ENCODE data around the gene RNF181.
A peak's percentile ranks its signal among the peaks of the same experiment; 100 is the strongest.
"Not testable (repeated sequence)": the region's sequence is repeated elsewhere in the genome, so short reads cannot be mapped to it uniquely, and the experiment has no call there.

Gene RNF181

DNA sequence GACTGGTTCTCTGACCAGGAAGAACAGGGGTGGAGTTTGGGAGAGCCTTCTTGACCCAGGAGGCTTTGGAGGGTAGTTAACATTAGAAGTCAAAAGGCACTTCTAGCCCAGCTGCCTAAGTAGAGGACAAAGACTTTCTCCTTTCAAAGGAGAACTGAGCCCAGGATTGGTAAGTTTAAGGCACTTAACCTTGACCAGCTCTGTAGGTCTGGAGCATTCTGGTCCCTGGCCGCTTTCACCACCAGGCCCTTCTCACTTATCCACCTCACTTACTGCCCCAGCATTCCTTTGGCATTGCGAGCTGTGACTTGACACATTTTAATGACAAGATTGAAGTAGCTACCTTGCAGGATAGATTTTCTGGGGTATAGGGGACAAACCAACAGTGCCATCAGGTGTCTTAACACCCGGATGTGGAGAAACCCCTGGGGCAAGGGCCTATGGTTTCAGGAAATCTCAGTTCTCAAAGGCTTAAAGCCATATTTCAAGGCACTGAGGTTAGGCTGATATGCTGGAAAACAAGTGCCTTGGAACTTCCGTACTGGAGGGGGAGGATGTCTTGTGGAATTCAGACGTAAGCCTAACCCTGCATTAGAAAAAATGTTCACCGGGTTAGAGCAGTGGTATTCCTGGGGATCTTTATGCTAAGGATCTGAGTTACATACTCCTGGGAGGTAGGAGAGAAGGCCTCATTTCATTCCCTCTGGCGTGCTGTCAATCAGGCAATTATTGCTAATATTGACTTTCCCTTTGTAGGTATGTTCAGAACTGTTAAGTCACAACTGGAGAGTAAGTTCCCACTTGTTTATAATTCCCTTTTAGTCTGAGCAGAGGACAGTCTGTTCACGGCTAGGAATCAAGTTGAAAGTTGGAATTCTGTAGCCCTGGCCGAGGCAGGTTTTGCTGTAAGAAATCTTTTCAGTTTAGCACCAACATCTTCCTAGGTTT lies 12.0 kb downstream of the RNF181 start:
- no peak for DNase-seq (ENCODE audit: low read depth)
- TF ChIP-seq, protein P1, sequence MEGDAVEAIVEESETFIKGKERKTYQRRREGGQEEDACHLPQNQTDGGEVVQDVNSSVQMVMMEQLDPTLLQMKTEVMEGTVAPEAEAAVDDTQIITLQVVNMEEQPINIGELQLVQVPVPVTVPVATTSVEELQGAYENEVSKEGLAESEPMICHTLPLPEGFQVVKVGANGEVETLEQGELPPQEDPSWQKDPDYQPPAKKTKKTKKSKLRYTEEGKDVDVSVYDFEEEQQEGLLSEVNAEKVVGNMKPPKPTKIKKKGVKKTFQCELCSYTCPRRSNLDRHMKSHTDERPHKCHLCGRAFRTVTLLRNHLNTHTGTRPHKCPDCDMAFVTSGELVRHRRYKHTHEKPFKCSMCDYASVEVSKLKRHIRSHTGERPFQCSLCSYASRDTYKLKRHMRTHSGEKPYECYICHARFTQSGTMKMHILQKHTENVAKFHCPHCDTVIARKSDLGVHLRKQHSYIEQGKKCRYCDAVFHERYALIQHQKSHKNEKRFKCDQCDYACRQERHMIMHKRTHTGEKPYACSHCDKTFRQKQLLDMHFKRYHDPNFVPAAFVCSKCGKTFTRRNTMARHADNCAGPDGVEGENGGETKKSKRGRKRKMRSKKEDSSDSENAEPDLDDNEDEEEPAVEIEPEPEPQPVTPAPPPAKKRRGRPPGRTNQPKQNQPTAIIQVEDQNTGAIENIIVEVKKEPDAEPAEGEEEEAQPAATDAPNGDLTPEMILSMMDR (conservative IDR thresholded peaks at IDR 0.05; ENCODE audit: low read length) = no peak
- H3K4me3 ChIP-seq (ENCODE audit: low read length) = no peak overlapping the region

DNA sequence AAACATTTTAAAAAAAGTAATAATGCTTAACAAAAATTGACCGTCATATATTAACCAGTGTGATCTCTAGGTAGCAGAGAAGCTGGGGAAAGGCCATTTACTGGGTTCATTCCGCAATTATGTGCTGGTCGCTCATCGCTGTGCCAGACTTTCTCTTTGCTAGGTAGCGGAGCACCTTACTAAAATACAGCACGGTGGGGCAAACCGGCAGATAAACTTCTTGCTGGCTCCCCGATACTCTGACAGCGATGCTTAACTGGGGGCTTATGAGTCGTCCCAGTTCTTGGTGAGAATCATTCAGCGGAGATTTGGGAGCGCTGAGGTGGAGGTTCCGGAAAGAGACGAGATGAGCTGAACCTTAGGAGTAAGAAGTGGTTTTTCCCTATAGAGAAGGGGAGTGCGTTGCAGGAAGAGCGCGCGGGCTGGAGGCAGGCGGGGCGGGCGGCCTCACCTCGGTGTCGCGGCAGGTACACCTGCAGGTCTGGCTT lies 15.7 kb downstream of the RNF181 start:
- TF ChIP-seq, protein P1 (conservative IDR thresholded peaks at IDR 0.05; ENCODE audit: low read length) = no peak
- DNase-seq (ENCODE audit: low read depth) = no peak
- H3K4me3 ChIP-seq (ENCODE audit: low read length) = peak overlapping the region; percentile 77

DNA sequence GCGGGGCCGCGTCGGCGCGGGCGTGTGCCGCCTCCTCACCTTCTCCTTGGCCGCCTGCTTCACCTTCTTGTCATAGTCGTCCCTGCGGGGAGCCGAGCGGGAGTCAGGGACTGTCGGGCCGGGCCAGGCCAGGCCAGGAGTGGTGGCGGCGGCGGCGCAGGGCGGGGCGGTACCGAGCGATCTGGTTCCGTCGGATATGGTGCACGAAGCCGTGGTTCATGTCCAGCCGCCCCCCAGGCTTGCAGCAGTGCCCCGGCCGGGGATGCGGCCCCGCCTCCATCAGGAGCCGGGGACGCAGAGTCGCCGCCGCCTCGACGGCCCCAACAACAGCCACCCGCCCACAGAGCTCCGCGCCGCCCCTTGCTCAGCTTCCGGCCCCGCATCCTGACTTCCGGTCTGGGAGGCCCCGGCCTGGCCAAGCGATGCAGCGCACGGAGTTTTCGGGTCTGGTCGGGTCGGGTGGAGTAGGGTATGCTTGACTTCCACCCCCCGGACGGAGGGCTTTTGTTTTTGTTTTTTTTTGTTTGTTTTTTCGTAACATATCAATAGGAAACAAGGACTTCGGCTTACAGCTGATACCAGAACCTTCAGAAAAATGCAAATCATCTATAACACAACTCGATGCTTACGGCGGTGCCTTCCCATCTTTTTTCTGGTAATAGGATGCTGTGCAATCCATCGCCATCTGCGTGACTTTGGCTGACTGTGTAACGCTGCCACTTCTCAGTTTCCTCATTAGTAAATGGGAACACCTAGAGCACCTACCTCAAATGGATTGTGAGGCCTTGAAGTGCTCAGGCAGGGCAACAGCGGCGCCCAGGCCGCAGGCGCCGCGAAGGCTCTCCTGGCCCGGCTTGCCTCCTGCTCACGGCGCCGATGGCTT lies 16.4 kb downstream of the RNF181 start, which contains the start of gene C2orf68:
Gene C2orf68, minus strand, starts transcription at position 362 of the 883 bp plus-strand sequence. Its CDS starts 82 bp downstream, at position 280.
- peak within 1 kb of the TSS; percentile 77 for H3K4me3 ChIP-seq (ENCODE audit: low read length)
- peak; percentile 82 for DNase-seq (ENCODE audit: low read depth)
- TF ChIP-seq, protein P1 (conservative IDR thresholded peaks at IDR 0.05; ENCODE audit: low read length) = no peak

DNA sequence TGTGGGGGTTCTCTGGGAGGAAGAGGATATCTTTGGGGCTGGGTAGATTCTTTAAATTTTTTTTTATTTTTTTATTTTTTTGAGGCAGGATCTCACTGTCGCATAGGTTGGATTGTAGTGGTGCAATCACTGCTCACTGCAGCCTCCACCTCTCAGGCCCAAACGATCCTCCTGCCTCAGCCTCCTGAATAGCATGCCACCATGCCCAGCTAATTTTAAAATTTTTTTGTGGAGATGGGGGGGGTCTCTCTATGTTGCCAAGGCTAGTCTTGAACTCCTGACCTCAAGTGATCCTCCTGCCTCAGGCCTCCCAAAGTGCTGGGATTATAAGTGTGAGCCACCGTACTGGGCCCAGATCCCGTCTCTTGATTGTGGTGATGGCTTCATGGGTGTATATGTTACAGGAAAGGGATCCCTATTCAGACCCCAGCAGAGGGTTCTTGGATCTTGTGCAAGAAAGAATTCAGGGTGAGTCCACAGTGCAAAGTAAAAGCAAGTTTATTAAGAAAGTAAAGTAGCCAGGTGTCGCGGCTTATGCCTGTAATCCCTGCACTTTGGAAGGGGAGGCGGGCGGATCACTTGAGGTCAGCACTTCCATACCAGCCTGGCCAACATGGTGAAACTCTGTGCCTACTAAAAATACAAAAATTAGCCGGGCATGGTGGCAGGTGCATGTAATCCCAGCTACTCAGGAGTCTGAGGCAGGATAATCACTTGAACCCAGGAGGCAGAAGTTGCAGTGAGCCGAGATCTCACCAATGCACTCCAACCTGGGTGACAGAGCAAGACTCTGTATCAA lies 18.4 kb downstream of the RNF181 start:
- DNase-seq (ENCODE audit: low read depth) = no peak
- TF ChIP-seq, protein P1 (conservative IDR thresholded peaks at IDR 0.05; ENCODE audit: low read length) = no peak
- H3K4me3 ChIP-seq (ENCODE audit: low read length) = no peak overlapping the region

DNA sequence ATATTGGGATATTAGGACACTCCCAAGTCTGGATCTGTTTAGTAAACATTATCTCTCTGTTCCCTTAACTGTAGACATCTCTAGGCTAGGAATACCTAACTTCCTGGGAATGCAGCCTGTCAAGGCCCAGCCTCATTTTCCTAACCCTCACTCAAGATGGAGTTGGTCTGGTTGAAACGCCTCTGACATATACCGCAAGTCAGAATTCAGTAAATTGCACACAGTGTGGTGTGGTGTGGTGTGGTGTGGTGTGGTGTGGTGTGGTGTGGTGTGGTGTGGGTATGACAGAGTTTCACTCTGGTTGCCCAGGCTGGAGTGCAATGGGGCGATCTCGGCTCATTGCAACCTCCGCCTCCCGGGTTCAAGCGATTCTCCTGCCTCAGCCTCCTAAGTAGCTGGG lies 19.2 kb downstream of the RNF181 start:
- not testable (repeated sequence) for DNase-seq (ENCODE audit: low read depth); H3K4me3 ChIP-seq (ENCODE audit: low read length)

DNA sequence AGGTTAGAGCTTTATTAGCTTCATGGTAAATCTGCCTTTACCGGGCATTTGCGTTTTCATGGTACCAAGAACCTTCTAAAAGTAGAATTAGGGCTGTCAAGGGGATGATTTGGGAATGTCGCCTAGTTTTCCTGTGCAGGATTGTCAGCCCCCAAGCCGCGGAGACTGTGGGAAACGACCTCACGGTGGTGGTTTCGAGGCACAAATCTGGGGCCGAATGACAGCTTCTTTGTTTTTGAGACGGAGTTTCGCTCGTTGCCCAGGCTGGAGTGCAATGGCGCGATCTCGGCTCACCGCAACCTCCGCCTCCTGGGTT lies 19.8 kb downstream of the RNF181 start:
- no peak overlapping the region for H3K4me3 ChIP-seq (ENCODE audit: low read length)
- TF ChIP-seq, protein P1 (conservative IDR thresholded peaks at IDR 0.05; ENCODE audit: low read length) = no peak
- no peak for DNase-seq (ENCODE audit: low read depth)

DNA sequence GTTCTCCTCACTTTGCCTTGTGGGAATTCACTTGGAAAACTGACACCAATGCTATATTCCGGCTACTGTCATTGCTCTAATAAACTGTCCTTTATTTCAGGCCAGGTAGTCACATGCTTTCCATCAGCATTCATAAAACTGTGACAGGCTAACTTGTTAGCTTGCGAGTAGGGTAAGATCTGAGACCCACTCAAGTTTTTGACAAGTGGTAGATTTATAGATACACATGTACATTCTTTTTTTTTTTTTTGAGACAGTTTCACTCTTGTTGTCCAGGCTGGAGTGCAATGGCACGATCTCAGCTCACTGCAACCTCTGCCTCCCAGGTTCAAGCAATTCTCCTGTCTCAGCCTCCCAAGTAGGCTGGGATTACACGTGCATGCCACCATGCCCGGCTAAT lies 22.2 kb downstream of the RNF181 start:
- DNase-seq (ENCODE audit: low read depth) = not testable (repeated sequence)
- H3K4me3 ChIP-seq (ENCODE audit: low read length) = peak overlapping the region; percentile 2; the same call in 1 of the 2 replicates

All from AG10803 (cell line).